Measurements from ENCODE around the gene IFITM10.

The IFITM10 gene

GRCh38 chr11:1780700-1781592 lies 30.6 kb upstream of the IFITM10 start:
- Mint-ChIP-seq H3K27me3 (ENCODE audit: low read depth) (peaks cover 3% of the 10 kb centered on the region), H3K9me3 (no peaks in the 10 kb centered on the region), H3K4me3 (no peak overlapping the region), H3K4me1 (ENCODE audit: low read depth) (no peaks in the 10 kb centered on the region), H3K36me3 (ENCODE audit: low read depth) (no peaks in the 10 kb centered on the region), H3K27ac (no peak overlapping the region)

GRCh38 chr11:1779806-1780699 lies 29.7 kb upstream of the IFITM10 start:
- Mint-ChIP-seq H3K4me3 (no peak overlapping the region), H3K27ac (no peak overlapping the region)

GRCh38 chr11:1779034-1779805 lies 28.8 kb upstream of the IFITM10 start:
- H3K27me3 Mint-ChIP-seq (ENCODE audit: low read depth): no peaks in the 10 kb centered on the region
- peak overlapping the region; percentile 76 for H3K27ac Mint-ChIP-seq
- no peaks in the 10 kb centered on the region for H3K4me1 Mint-ChIP-seq (ENCODE audit: low read depth)
- no peaks in the 10 kb centered on the region for H3K36me3 Mint-ChIP-seq (ENCODE audit: low read depth)
- no peak overlapping the region for H3K4me3 Mint-ChIP-seq
- no peaks in the 10 kb centered on the region for H3K9me3 Mint-ChIP-seq

More at GRCh38 chr11:1779806-1780699, 29.7 kb upstream of the IFITM10 start:
- H3K4me1 Mint-ChIP-seq (ENCODE audit: low read depth): no peaks in the 10 kb centered on the region
- H3K36me3 Mint-ChIP-seq (ENCODE audit: low read depth): no peaks in the 10 kb centered on the region
- H3K27me3 Mint-ChIP-seq (ENCODE audit: low read depth): no peaks in the 10 kb centered on the region
- H3K9me3 Mint-ChIP-seq: no peaks in the 10 kb centered on the region

GRCh38 chr11:1778141-1778911 lies 27.9 kb upstream of the IFITM10 start:
- no peak overlapping the region for H3K4me3 Mint-ChIP-seq
- no peaks in the 10 kb centered on the region for H3K36me3 Mint-ChIP-seq (ENCODE audit: low read depth)
- H3K9me3 Mint-ChIP-seq: no peaks in the 10 kb centered on the region
- peaks cover 5% of the 10 kb centered on the region for H3K4me1 Mint-ChIP-seq (ENCODE audit: low read depth)
- no peak overlapping the region for H3K27ac Mint-ChIP-seq
- peaks cover 3% of the 10 kb centered on the region for H3K27me3 Mint-ChIP-seq (ENCODE audit: low read depth)

- Mint-ChIP-seq H3K4me1 (ENCODE audit: low read depth) (peaks cover 7% of the 10 kb centered on the region), H3K27ac (no peak overlapping the region), H3K36me3 (ENCODE audit: low read depth) (no peaks in the 10 kb centered on the region), H3K4me3 (no peak overlapping the region), H3K9me3 (no peaks in the 10 kb centered on the region), H3K27me3 (ENCODE audit: low read depth) (peaks cover 3% of the 10 kb centered on the region)
These were observed 27.3 kb upstream of the IFITM10 start for GRCh38 chr11:1777737-1778136.

- H3K27ac Mint-ChIP-seq: no peak overlapping the region
- H3K4me3 Mint-ChIP-seq: no peak overlapping the region
- no peaks in the 10 kb centered on the region for H3K9me3 Mint-ChIP-seq
- H3K4me1 Mint-ChIP-seq (ENCODE audit: low read depth): peaks cover 13% of the 10 kb centered on the region
- H3K36me3 Mint-ChIP-seq (ENCODE audit: low read depth): no peaks in the 10 kb centered on the region
- peaks cover 3% of the 10 kb centered on the region for H3K27me3 Mint-ChIP-seq (ENCODE audit: low read depth)
These were observed 26.7 kb upstream of the IFITM10 start for GRCh38 chr11:1776944-1777715.

GRCh38 chr11:1776331-1776851 lies 26.0 kb upstream of the IFITM10 start:
- peaks cover 18% of the 10 kb centered on the region for H3K4me1 Mint-ChIP-seq (ENCODE audit: low read depth)
- H3K36me3 Mint-ChIP-seq (ENCODE audit: low read depth): no peaks in the 10 kb centered on the region
- no peak overlapping the region for H3K27ac Mint-ChIP-seq
- no peaks in the 10 kb centered on the region for H3K9me3 Mint-ChIP-seq
- no peak overlapping the region for H3K4me3 Mint-ChIP-seq
- peaks cover 3% of the 10 kb centered on the region for H3K27me3 Mint-ChIP-seq (ENCODE audit: low read depth)

GRCh38 chr11:1774886-1775285 lies 24.5 kb upstream of the IFITM10 start:
- Mint-ChIP-seq H3K9me3 (no peaks in the 10 kb centered on the region), H3K4me1 (ENCODE audit: low read depth) (peaks cover 26% of the 10 kb centered on the region), H3K27me3 (ENCODE audit: low read depth) (peaks cover 3% of the 10 kb centered on the region), H3K27ac (no peak overlapping the region), H3K36me3 (ENCODE audit: low read depth) (no peaks in the 10 kb centered on the region), H3K4me3 (no peak overlapping the region)

GRCh38 chr11:1773994-1774550 lies 23.7 kb upstream of the IFITM10 start:
- H3K27ac Mint-ChIP-seq: peak overlapping the region; percentile 70
- no peak overlapping the region for H3K4me3 Mint-ChIP-seq
- peaks cover 3% of the 10 kb centered on the region for H3K27me3 Mint-ChIP-seq (ENCODE audit: low read depth)
- H3K9me3 Mint-ChIP-seq: no peaks in the 10 kb centered on the region
- peaks cover 26% of the 10 kb centered on the region for H3K4me1 Mint-ChIP-seq (ENCODE audit: low read depth)
- no peaks in the 10 kb centered on the region for H3K36me3 Mint-ChIP-seq (ENCODE audit: low read depth)

- Mint-ChIP-seq H3K9me3 (no peaks in the 10 kb centered on the region), H3K27ac (peak overlapping the region; percentile 69), H3K4me1 (ENCODE audit: low read depth) (peaks cover 27% of the 10 kb centered on the region), H3K27me3 (ENCODE audit: low read depth) (peaks cover 3% of the 10 kb centered on the region), H3K36me3 (ENCODE audit: low read depth) (no peaks in the 10 kb centered on the region), H3K4me3 (no peak overlapping the region)
These were observed 23.0 kb upstream of the IFITM10 start for GRCh38 chr11:1773131-1773993.

GRCh38 chr11:1772270-1773130 lies 22.1 kb upstream of the IFITM10 start:
- Mint-ChIP-seq H3K4me3 (peak overlapping the region; percentile 65), H3K27me3 (ENCODE audit: low read depth) (peaks cover 3% of the 10 kb centered on the region), H3K27ac (peak overlapping the region; percentile 83), H3K4me1 (ENCODE audit: low read depth) (peaks cover 31% of the 10 kb centered on the region), H3K36me3 (ENCODE audit: low read depth) (no peaks in the 10 kb centered on the region), H3K9me3 (no peaks in the 10 kb centered on the region)

Data from T-helper 1 cell treated with Interleukin-12 subunit alpha and Interleukin-12 subunit beta and Interleukin-4 antibody, amounts not matched to agents 30 μg/mL and 1 μg/mL, for 36 hours (primary cell).